Activated T-helper 1 cell treated with anti-CD3 and anti-CD28 coated beads, Interleukin-12 subunit alpha, Interleukin-12 subunit beta, Interleukin-2, Interleukin-4 antibody, amounts not matched to agents 30 ng/mL and 10 ng/mL and 1 ng/mL, durations not matched to agents 14 hours and 24 hours and 36 hours (primary cell): ENCODE data around the gene VSTM5. TPM values are rescaled to one million over a fixed set of nuclear protein-coding genes. Genes with fewer than 3 reads are reported as not detected.
"Not testable (repeated sequence)": the region's sequence is repeated elsewhere in the genome, so short reads cannot be mapped to it uniquely, and the experiment has no call there.

ENCODE experiments used
- DNase-seq: peaks from one replicate; pipeline ENCODE4 v3.0.0; 2021; ENCODE audit warnings: low spot score
- H3K27ac Mint-ChIP-seq: one replicate; pipeline ENCODE4 v1.8.0; 2021; ENCODE audit warnings: mild to moderate bottlenecking, mixed read lengths
- H3K27me3 Mint-ChIP-seq: one replicate; pipeline ENCODE4 v1.8.0; 2022; ENCODE audit warnings: mild to moderate bottlenecking, moderate library complexity, mixed read lengths; ENCODE audit not compliant: insufficient read depth
- H3K36me3 Mint-ChIP-seq: one replicate; pipeline ENCODE4 v1.8.0; 2021; ENCODE audit warnings: low read depth, mixed read lengths
- H3K4me1 Mint-ChIP-seq: one replicate; pipeline ENCODE4 v1.8.0; 2021; ENCODE audit warnings: low read depth, mixed read lengths
- H3K4me3 Mint-ChIP-seq: one replicate; pipeline ENCODE4 v1.8.0; 2021; ENCODE audit warnings: mild to moderate bottlenecking, moderate library complexity, mixed read lengths
- H3K9me3 Mint-ChIP-seq: one replicate; pipeline ENCODE4 v1.8.0; 2021; ENCODE audit warnings: mixed read lengths
- intact Hi-C: fragments of 100-400 bp; cut with micrococcal nuclease; formaldehyde crosslinking; loops from one replicate; pipeline ENCODE4 v1.15.1; 2024
- total RNA-seq: library from RNA; stranded (reverse); gene quantifications from 2 replicates; pipeline ENCODE4 v1.2.3, GENCODE V29; 2022

The VSTM5 gene
- total RNA-seq, 1 donor from 2014 or later: not detected

GRCh38 chr11:93813974-93814373 lies 36.4 kb downstream of the VSTM5 start:
- Mint-ChIP-seq H3K9me3 (no peaks in the 10 kb centered on the region), H3K4me3 (no peak overlapping the region), H3K27ac (no peak overlapping the region), H3K27me3 (no peaks in the 10 kb centered on the region), H3K36me3 (peaks cover 37% of the 10 kb centered on the region), H3K4me1 (no peaks in the 10 kb centered on the region)
- no peak for DNase-seq
- intact Hi-C loops: no loop called here

DNA sequence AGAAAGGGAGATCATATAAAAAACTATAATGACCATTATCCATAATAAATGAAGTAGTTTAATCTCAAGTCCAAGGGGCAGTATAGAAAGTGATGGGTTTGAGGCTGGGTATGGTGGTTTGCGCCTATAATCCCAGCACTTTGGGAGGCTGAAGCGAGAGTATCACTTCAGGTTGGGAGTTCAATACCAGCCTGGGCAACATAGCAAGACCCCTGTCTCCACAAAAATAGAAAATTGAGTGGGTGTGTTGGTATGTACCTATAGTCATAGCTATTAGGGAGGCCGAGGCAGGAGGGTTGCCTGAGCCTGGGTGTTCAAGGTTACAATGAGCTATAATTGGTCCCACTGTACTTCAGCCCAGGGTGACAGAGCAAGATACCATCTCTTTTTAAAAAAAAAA lies 42.4 kb downstream of the VSTM5 start:
- intact Hi-C loops: no loop called here
- no peak for DNase-seq
- Mint-ChIP-seq H3K4me3 (no peak overlapping the region), H3K36me3 (peaks cover 55% of the 10 kb centered on the region), H3K4me1 (no peaks in the 10 kb centered on the region), H3K9me3 (no peaks in the 10 kb centered on the region), H3K27me3 (no peaks in the 10 kb centered on the region), H3K27ac (no peak overlapping the region)

DNA sequence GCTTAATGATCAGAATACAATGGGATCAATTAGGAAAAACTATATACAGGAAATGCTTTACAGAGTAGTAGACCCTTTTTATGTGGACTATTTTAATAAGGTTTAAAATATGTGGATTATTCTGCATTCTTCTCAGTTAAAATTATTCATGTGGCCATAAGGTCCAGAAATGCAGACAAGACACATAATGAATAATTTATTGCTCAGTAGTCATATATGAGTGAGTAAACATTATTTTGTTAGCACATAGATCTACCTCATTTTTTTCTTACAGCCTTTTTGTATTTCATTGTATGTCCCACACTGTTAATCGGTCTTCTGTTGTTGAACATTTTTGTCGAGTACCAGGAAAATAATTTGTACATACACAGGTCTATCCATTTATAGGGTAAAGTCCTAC lies 45.5 kb downstream of the VSTM5 start:
- peaks cover 56% of the 10 kb centered on the region for H3K36me3 Mint-ChIP-seq
- no peaks in the 10 kb centered on the region for H3K9me3 Mint-ChIP-seq
- H3K4me3 Mint-ChIP-seq: no peak overlapping the region
- DNase-seq: no peak
- no peaks in the 10 kb centered on the region for H3K4me1 Mint-ChIP-seq
- no peaks in the 10 kb centered on the region for H3K27me3 Mint-ChIP-seq
- H3K27ac Mint-ChIP-seq: no peak overlapping the region
- intact Hi-C loops: no loop called here

DNA sequence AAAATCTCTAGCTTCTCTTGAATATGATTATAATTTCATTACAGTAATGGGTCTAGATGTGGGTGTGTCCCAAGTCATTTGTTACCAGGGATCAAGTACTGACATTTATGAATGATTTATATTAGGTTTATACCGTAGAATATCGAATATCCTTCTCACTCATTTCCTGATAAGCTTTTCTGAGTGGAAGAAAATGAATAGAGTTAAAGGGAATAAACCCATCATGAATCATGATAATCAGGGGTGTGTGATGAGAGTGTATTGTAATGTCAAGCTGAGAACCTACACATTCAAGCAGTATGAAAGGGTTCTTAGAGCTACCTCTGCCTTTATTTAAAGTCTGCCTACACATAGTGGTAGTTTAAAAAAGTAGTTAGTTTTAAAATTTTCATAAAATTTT lies 49.1 kb downstream of the VSTM5 start:
- H3K4me3 Mint-ChIP-seq: no peak overlapping the region
- no peak overlapping the region for H3K27ac Mint-ChIP-seq
- peaks cover 59% of the 10 kb centered on the region for H3K36me3 Mint-ChIP-seq
- DNase-seq: no peak
- no peaks in the 10 kb centered on the region for H3K27me3 Mint-ChIP-seq
- H3K9me3 Mint-ChIP-seq: no peaks in the 10 kb centered on the region
- intact Hi-C loops: no loop called here
- peaks cover 5% of the 10 kb centered on the region for H3K4me1 Mint-ChIP-seq

DNA sequence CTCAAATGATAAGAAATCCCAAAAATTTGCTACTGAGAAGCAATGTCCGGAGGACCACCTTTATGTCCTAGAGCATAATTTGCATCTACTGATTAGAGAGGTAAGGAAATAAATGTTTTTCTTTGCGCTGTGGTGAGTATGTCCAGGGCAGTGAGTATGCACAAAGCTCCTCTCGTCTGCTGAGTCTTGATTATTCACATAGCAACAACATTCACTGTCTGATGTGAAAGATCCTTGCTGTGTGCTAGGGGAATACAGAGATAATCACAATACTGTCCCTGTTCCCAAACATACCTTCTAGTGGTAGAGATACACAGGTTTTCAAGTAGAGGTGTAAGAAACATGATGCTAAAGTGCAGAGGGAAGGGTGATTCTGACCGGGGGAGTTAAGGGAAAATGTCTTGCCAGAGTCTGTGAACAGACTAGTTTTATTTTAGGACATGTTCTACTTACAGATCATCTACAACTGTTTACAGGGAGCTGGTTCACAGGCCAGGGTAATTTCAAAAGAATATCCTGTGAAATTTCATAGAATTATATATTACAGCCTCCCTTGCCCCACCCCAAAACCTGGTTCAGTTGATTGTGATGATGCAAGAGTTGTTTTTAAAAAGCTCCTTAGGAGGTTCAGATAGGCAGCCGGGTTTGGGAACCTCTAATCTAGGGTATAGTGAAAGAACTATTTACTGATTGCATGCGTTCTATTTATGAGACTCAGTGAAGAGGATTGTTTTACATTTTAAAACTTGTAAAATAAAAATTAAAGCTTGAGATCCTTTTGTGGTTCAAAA lies 53.8 kb downstream of the VSTM5 start:
- H3K36me3 Mint-ChIP-seq: peaks cover 66% of the 10 kb centered on the region
- intact Hi-C loops: no loop called here
- DNase-seq: no peak
- H3K9me3 Mint-ChIP-seq: no peaks in the 10 kb centered on the region
- H3K4me3 Mint-ChIP-seq: no peak overlapping the region
- no peak overlapping the region for H3K27ac Mint-ChIP-seq
- H3K4me1 Mint-ChIP-seq: peaks cover 5% of the 10 kb centered on the region
- H3K27me3 Mint-ChIP-seq: no peaks in the 10 kb centered on the region

DNA sequence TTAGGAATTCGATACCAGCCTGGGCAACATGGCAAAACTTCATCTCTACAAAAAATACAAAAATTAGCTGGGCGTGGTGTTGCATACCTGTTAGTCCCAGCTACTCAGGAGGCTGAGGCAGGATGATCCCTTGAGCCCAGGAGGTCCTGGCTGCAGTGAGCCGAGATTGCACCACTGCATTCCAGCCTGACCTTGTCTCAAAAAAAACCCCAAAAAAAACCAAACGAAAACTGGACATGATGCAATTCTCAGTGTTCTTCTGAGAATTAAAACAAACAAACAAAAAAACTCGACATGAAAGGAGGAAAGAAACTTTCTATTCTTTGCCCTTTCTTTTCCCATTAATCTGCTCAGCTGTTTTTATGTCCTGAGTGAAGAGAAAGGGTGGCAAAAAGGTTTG lies 58.9 kb downstream of the VSTM5 start:
- Mint-ChIP-seq H3K9me3 (no peaks in the 10 kb centered on the region), H3K4me1 (peaks cover 20% of the 10 kb centered on the region), H3K27me3 (no peaks in the 10 kb centered on the region), H3K4me3 (no peak overlapping the region), H3K36me3 (peaks cover 67% of the 10 kb centered on the region), H3K27ac (no peak overlapping the region)
- intact Hi-C loops: no loop called here
- DNase-seq: no peak

DNA sequence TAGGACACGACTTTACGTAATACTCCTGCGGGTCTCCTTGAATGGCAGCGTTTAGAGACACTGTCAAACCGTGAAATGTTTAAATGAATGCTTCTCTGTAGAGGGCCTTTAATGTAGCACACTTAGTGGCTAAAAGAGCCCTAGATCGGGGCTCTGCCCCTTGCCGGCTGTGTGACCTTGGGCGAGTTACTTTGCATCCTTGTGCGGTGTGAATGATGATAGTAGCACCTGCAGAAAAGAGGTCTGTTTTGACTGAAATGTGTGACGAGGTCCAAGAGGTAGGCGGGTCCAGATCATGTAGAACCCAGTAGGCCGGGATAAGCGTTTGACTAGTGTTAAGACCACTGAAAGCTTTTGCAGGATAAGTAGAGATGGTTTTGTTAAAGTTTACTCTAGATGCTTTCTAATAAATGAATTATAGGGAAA lies 65.5 kb downstream of the VSTM5 start:
- Mint-ChIP-seq H3K4me1 (peaks cover 45% of the 10 kb centered on the region), H3K4me3 (peak overlapping the region; percentile 93), H3K9me3 (no peaks in the 10 kb centered on the region), H3K36me3 (peaks cover 32% of the 10 kb centered on the region), H3K27ac (peak overlapping the region; percentile 88), H3K27me3 (no peaks in the 10 kb centered on the region)
- DNase-seq: no peak
- intact Hi-C loops: loop anchor here (1.0 to 5.0 kb wide), 9 partner anchors 44 to 1302 kb away; partner anchors contain the start of genes ANKRD49, C11orf54, CEP295 and CWC15

- peaks cover 45% of the 10 kb centered on the region for H3K4me1 Mint-ChIP-seq
- H3K9me3 Mint-ChIP-seq: no peaks in the 10 kb centered on the region
- H3K36me3 Mint-ChIP-seq: peaks cover 27% of the 10 kb centered on the region
- H3K27me3 Mint-ChIP-seq: no peaks in the 10 kb centered on the region
- H3K4me3 Mint-ChIP-seq: peak within 1 kb of the TSS; percentile 93
- intact Hi-C loops: loop anchor here (1.0 to 5.0 kb wide), 9 partner anchors 43 to 1303 kb away; partner anchors contain the start of genes ANKRD49, C11orf54, CEP295 and CWC15
- peak within 1 kb of the TSS; percentile 88 for H3K27ac Mint-ChIP-seq
- peak; percentile 87 for DNase-seq
Observed at GRCh38 chr11:93784145-93784934, 66.1 kb downstream of the VSTM5 start, which contains the start of gene MED17. MED17 (plus strand) TSS chr11:93784282; CDS start chr11:93784514, 232 bp downstream.

- peak overlapping the region; percentile 88 for H3K27ac Mint-ChIP-seq
- peak overlapping the region; percentile 93 for H3K4me3 Mint-ChIP-seq
- DNase-seq: no peak
- H3K27me3 Mint-ChIP-seq: no peaks in the 10 kb centered on the region
- peaks cover 43% of the 10 kb centered on the region for H3K4me1 Mint-ChIP-seq
- no peaks in the 10 kb centered on the region for H3K9me3 Mint-ChIP-seq
- peaks cover 25% of the 10 kb centered on the region for H3K36me3 Mint-ChIP-seq
- intact Hi-C loops: loop anchor here (1.0 to 5.0 kb wide), 9 partner anchors 42 to 1304 kb away; partner anchors contain the start of genes ANKRD49, C11orf54, CEP295 and CWC15
Observed at GRCh38 chr11:93783765-93784144, 66.7 kb downstream of the VSTM5 start.

DNA sequence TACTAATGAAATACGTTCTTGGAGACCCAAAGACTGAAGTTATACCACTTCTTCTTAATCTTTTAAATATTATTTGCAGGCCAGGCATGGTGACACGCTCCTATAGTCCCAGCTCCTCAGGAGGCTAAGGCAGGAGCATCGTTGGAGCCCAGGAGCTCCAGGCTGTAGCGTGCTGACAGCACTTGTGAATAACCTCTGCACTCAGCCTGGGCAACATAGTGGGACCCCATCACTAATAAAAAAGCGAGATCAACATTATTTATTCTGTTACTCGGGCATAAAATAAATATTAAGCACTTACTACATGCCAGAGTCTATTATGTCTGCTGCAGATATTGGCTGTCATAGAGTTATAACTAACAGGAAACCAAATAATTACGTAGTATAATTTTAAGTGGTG lies 67.1 kb downstream of the VSTM5 start:
- H3K27me3 Mint-ChIP-seq: no peaks in the 10 kb centered on the region
- peak overlapping the region; percentile 93 for H3K4me3 Mint-ChIP-seq
- intact Hi-C loops: loop anchor here (5.0 kb wide), 2 partner anchors 1189 to 1304 kb away; partner anchors contain the start of genes CWC15, ENDOD1 and KDM4D

DNA sequence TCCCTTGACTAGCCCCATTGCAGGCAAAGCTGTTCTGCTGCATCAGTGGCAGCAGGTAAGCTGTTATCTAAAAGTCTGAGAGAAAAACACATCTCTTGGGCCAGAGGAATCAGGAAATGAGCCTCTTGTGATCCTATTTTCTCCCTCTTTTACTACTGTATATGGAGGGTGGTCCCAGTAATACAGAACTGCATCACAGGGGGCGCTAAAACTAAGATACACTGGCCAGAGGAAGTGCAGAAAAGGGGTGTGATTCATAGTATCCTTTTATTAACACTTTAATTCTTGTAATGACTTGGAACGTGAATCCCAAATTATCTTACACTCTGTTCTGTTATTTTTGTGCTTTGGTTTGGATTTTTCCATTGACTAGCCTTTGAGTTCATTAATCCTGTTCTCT lies 75.1 kb downstream of the VSTM5 start:
- Mint-ChIP-seq H3K27ac (no peak overlapping the region), H3K4me1 (no peaks in the 10 kb centered on the region), H3K36me3 (peaks cover 2% of the 10 kb centered on the region), H3K9me3 (peaks cover 6% of the 10 kb centered on the region), H3K4me3 (no peak overlapping the region), H3K27me3 (no peaks in the 10 kb centered on the region)
- intact Hi-C loops: no loop called here
- DNase-seq: no peak

More for the DNA sequence above, 67.1 kb downstream of the VSTM5 start:
- DNase-seq: no peak
- Mint-ChIP-seq H3K36me3 (peaks cover 23% of the 10 kb centered on the region), H3K9me3 (no peaks in the 10 kb centered on the region), H3K4me1 (peaks cover 41% of the 10 kb centered on the region), H3K27ac (peak overlapping the region; percentile 88)

GRCh38 chr11:93774560-93774959 lies 75.9 kb downstream of the VSTM5 start:
- H3K36me3 Mint-ChIP-seq, intact Hi-C loops: not testable (repeated sequence)

More at GRCh38 chr11:93774560-93774959, 75.9 kb downstream of the VSTM5 start:
- H3K4me1 Mint-ChIP-seq, H3K27me3 Mint-ChIP-seq, DNase-seq, H3K9me3 Mint-ChIP-seq, H3K4me3 Mint-ChIP-seq, H3K27ac Mint-ChIP-seq: not testable (repeated sequence)
